ENCODE data around the gene PSMG3. TPM values are rescaled to one million over a fixed set of nuclear protein-coding genes. Genes with fewer than 3 reads are reported as not detected.

Gene PSMG3
- polyA plus RNA-seq, 1 donor (not counting 4 experiments of a cell fraction or from before 2014, with no cell fraction given) = 49.6 TPM

- Histone ChIP-seq H3K79me2 (ENCODE audit: control insufficient read depth, insufficient read depth, low read length) (no peaks in the 10 kb centered on the region), H3K27me3 (ENCODE audit: control insufficient read depth, extremely low read depth, insufficient read depth, low read length) (peaks cover 15% of the 10 kb centered on the region), H3K4me1 (ENCODE audit: control insufficient read depth, extremely low read depth, insufficient read depth, low read length) (peaks cover 3% of the 10 kb centered on the region), H3K4me3 (ENCODE audit: control insufficient read depth in 2 of 3, extremely low read depth in 1 of 3, insufficient read depth in 2 of 3, low read depth in 1 of 3, low read length in 3 of 3) (no peak overlapping the region), H4K20me1 (ENCODE audit: control insufficient read depth, extremely low read depth, insufficient read depth, low read length) (peaks cover 2% of the 10 kb centered on the region), H3K27ac (ENCODE audit: control insufficient read depth, insufficient read depth, low read length) (no peak overlapping the region), H3K9me3 (ENCODE audit: control insufficient read depth, low read depth, low read length) (no peaks in the 10 kb centered on the region), H3K9ac (ENCODE audit: control insufficient read depth, extremely low read depth, insufficient read depth, low read length) (no peak overlapping the region), H3K9me1 (ENCODE audit: control insufficient read depth, extremely low read depth, insufficient read depth, low read length) (no peaks in the 10 kb centered on the region), H3K4me2 (ENCODE audit: control insufficient read depth, extremely low read depth, insufficient read depth, low read depth, low read length) (no peak overlapping the region), H2AFZ (ENCODE audit: control insufficient read depth, low read length) (no peak overlapping the region), H3K36me3 (ENCODE audit: control insufficient read depth in 2 of 2, extremely low read depth in 1 of 2, insufficient read depth in 2 of 2, low read length in 2 of 2) (no peaks in the 10 kb centered on the region)
- TF ChIP-seq CTCF (optimal IDR thresholded peaks at IDR 0.05 in 1 of 3, IDR thresholded peaks at IDR 0.05 in 1 of 3, conservative IDR thresholded peaks at IDR 0.05 in 1 of 3; ENCODE audit: extremely low read depth in 1 of 3, insufficient read depth in 2 of 3, low read length in 3 of 3) = no peak
- TF ChIP-seq EZH2 (IDR thresholded peaks at IDR 0.05; ENCODE audit: low read length) = no peak
- FAIRE-seq (no peak), DNase-seq (ENCODE audit: low read depth, low spot score) (no peak)
- dilution Hi-C loops (cut with MboI; ENCODE audit: extremely low pct_ligation_motif_present, low sequenced_read_pairs) = no loop called here
Measured at GRCh38 chr7:1597791-1598190, 28.0 kb upstream of the PSMG3 start.

GRCh38 chr7:1597066-1597760 is 27.4 kb upstream of the PSMG3 start:
- FAIRE-seq (no peak), DNase-seq (ENCODE audit: low read depth, low spot score) (no peak)
- H3K27ac ChIP-seq (ENCODE audit: control insufficient read depth, insufficient read depth, low read length) = no peak overlapping the region
- H3K4me1 ChIP-seq (ENCODE audit: control insufficient read depth, extremely low read depth, insufficient read depth, low read length) = peaks cover 3% of the 10 kb centered on the region
- TF ChIP-seq CTCF (optimal IDR thresholded peaks at IDR 0.05 in 1 of 3, IDR thresholded peaks at IDR 0.05 in 1 of 3, conservative IDR thresholded peaks at IDR 0.05 in 1 of 3; ENCODE audit: extremely low read depth in 1 of 3, insufficient read depth in 2 of 3, low read length in 3 of 3) (no peak), EZH2 (IDR thresholded peaks at IDR 0.05; ENCODE audit: low read length) (no peak)
- H3K4me3 ChIP-seq (ENCODE audit: control insufficient read depth in 2 of 3, extremely low read depth in 1 of 3, insufficient read depth in 2 of 3, low read depth in 1 of 3, low read length in 3 of 3) = no peak overlapping the region
- H2AFZ ChIP-seq (ENCODE audit: control insufficient read depth, low read length) = no peak overlapping the region
- no peaks in the 10 kb centered on the region for H3K9me3 ChIP-seq (ENCODE audit: control insufficient read depth, low read depth, low read length)
- H3K9ac ChIP-seq (ENCODE audit: control insufficient read depth, extremely low read depth, insufficient read depth, low read length) = no peak overlapping the region
- peaks cover 21% of the 10 kb centered on the region for H3K27me3 ChIP-seq (ENCODE audit: control insufficient read depth, extremely low read depth, insufficient read depth, low read length)
- no peaks in the 10 kb centered on the region for H3K36me3 ChIP-seq (ENCODE audit: control insufficient read depth in 2 of 2, extremely low read depth in 1 of 2, insufficient read depth in 2 of 2, low read length in 2 of 2)
- peaks cover 2% of the 10 kb centered on the region for H4K20me1 ChIP-seq (ENCODE audit: control insufficient read depth, extremely low read depth, insufficient read depth, low read length)
- no peaks in the 10 kb centered on the region for H3K9me1 ChIP-seq (ENCODE audit: control insufficient read depth, extremely low read depth, insufficient read depth, low read length)
- H3K79me2 ChIP-seq (ENCODE audit: control insufficient read depth, insufficient read depth, low read length) = no peaks in the 10 kb centered on the region
- dilution Hi-C loops (cut with MboI; ENCODE audit: extremely low pct_ligation_motif_present, low sequenced_read_pairs) = no loop called here
- H3K4me2 ChIP-seq (ENCODE audit: control insufficient read depth, extremely low read depth, insufficient read depth, low read depth, low read length) = no peak overlapping the region
